GM21360 (cell line): ENCODE data around the gene SEC11C.
"Not testable (repeated sequence)": the region's sequence is repeated elsewhere in the genome, so short reads cannot be mapped to it uniquely, and the experiment has no call there.

Experiments used
- ATAC-seq: cut with Tn5 transposase; IDR thresholded peaks from one replicate; pipeline ENCODE4 v1.9.1; 2021; ENCODE audit warnings: mild to moderate bottlenecking, moderate library complexity; ENCODE audit not compliant: unreplicated experiment

The SEC11C gene

DNA sequence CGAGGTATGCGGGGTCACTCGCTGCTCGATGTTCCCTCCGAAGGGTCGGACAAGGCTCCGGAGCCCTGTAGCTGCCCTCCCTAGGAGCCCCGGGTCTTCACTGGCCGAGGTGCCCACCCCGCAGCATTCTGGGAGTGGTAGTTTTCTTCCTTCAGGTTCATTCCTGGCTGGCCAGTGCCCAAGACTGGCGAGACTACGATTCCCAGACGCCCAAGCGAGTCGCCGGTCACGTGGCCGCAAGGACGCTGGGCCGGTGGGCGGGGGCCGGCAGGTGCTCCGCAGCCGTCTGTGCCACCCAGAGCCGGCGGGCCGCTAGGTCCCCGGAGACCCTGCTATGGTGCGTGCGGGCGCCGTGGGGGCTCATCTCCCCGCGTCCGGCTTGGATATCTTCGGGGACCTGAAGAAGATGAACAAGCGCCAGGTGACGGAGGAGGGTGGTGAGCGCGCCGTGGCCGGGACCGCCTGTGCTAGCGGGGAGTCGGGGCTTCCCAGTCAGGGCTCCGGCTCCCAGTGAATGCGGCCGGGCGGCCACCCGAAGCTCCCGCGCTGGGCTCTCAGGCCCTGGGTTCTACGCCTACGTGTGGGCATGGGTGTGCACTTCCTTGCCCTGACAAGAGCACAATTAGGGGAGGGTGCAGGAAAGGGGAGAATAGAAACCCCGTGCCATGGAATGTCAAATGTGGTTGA, at the start of gene SEC11C:
Gene SEC11C, plus strand, starts transcription at position 270 of the 687 bp plus-strand sequence. Its CDS starts 65 bp downstream, at position 335.
- peak; percentile 70 for ATAC-seq

DNA sequence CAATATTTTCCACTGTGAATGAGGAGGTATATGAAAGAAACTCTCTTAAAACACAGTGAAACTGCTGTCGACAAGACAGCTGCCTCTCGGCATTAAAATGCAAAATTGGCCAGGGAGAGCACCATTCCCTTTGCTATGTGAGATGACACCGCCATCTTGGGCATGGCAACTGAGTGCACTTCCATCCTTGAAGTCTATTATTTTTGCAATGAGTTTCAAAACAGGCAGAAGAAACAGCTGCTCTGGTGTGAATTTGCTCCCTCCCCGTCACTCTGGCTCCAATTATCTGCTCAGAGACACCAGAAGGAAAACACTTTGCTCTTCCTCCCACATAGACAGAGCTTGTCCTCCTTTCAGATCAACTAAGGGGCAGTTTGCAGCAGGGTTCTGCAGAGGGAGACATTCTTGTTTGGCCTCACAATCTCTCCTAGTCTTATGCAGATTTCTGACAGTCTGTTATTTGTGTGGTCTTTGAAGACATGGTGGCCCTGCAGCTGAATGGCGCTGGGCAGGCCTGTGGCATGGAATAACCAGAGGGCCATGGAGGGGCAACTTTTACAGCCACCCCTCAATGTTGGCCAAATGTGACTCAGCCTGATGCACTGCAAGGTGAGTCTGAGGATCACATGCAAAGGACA, 48.6 kb upstream of the SEC11C start:
- no peak for ATAC-seq

DNA sequence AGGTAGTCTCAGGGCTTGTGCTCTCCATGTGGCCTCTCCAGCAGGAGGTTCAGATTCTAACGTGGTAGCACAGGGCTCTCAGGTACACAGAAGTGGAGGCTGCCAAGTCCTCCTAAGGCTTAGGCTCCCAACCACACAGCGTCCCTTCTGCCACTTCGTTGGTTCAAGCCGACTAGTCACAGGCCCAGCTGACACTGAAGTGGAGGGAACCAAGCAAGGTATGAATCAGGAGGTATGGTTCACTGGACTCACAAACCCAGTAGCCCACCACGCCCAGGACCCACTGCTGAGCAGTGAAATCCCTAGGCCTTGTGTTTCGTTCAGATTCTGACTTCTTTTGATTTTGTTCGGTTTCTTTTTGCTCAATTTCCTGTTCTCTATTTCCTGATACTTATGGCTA, 46.0 kb upstream of the SEC11C start:
- ATAC-seq = peak; percentile 63

DNA sequence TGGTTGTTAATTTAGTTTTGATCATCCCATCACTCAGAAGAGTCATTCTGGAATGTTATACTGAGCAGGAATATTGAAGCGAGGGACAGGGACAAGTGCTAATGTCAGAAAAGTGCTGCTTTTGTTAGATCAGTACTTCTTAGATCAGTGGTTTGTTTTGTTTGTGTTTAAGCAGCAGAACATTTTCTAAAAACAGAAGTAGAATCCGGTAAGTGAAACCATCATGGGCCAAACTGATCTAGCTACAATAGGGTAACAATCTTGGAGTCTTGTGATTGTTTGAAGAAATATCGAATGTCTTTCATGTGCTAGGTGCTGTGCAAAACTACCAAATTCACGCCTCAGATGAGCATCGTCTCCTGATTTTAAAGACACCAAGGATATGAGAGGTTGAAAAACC, 45.1 kb upstream of the SEC11C start:
- ATAC-seq = no peak

DNA sequence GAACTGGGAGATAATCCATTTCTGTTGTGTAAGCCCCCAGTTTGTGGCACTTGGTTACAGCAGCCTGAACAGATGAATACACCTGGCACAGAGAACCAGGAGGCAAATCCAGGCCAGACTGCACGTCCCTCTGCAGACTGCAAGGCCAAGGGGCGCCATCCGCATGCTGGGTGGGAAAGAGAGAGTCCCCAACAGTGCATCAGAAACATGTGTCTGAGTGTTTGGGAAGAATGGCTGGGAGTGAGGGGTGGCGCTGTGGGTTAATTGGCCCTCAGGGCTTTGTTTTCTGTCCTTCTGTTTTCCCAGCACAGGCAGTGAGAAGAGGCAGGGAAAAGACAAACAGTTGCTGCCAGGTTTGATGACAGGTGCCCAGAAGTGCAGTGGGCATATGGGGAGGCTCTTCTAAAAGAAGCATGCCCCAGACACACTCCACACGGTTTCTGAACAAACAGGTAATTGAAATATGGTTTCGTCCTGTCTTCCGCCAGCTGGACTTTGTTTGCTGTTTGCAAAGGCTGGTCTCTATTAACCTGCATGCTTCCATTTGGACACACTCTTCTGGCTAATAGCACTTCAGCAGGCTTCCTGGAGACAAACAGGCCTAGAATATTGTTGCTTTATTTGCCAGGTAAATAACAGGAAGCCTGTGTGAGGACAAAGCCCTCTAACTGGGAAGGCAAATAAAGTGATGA, 43.4 kb upstream of the SEC11C start:
- ATAC-seq = no peak

DNA sequence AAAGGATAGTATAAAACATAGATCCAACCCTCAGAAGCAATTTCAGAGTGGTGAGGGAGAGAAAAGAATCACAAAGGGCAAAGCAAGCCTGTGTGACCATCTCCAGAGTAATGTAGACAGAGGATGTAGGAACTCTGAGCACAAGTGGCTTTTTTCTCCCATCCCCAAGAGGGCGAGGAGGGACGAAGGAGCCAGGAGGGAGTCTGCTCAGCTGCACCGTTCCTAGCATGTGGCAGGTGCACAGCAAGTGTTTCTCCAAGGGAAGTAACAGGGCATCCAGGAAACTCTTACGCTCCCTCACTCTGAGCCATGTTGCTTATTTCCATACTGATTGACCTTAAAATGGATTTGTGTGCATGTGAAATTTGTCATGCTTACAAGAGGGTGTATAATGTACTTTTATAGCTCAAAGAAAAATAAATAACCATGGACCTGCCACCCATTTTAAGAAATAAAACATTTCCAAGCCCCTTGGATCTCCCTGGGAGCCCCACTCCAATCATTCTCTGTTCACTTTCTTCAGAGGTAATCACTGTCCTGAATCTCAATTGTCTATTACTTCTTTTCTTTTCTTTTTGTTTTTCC, 37.8 kb upstream of the SEC11C start:
- no peak for ATAC-seq

DNA sequence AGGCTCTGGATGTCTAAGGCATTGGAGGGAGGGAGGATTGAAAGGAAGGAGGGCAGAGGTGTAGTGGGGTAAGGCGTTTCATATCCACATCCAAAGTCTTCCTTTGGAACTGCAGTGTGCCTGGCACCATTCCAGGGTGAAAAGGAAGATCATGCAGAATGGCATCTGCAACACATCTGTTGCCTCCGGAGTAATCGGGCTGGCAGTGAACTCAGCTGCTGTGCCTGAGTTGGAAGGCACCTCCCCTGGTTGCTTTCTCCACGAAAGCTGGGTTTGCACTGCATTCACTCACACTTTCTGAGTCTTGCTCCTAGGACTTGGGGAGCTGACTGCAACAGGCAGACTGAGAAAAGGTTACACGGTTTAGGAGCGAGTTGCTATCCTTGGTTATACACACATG, 30.3 kb upstream of the SEC11C start:
- no peak for ATAC-seq

DNA sequence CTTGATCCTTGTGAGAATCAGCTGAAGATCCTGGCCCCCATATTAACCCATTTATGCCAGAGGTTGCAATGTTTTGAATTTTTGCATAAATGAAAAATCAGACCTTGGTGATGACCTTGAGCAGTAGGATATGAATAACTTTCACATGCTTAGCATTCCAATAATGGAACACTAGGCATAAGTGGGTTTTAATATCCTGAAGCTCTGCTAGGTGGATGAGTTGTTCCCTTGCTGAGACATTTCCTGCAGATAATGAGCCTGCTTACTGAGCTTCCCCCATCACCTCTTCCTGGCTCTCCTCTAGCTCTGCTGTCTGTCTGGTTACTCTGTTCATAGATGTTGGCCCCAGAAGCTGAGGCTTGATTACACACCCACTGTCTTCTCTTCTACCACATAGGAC, 25.5 kb upstream of the SEC11C start:
- ATAC-seq = no peak

DNA sequence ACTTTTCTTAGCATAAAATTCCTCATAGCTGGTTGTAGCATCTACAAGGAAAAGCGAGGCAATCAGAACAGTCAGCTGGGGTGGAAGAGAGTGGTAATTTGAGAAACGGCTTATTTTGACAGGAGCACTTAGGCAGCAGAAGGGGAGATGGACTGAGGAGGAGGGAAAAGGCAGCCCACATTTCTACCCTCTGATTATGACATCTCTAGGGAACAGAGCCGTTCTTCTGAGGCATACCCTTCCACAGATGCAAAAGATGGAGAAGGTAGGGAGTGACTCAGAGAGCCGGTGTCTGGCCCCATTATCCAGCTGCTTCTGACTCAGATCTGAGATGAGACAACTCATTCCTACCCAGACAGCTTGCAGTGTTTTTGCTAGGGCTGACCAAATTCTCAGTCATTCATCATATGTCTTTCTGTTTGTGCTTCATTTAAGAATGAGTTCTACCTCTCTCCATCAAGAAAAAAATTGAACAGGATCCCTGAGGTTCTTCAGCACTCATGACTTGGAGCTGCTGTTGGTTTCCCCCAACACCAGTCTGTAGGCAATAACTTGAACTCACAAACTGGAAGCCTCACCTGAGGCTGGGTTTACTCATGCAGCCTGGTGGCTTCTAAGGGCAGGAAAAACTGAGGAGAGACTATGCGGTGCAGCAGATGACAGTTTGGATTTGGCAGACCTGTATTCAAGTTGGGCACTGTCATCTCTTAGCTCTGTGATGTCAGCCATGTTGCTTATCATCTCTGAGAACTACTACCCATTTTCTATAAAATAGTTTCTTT, 15.9 kb upstream of the SEC11C start:
- no peak for ATAC-seq

DNA sequence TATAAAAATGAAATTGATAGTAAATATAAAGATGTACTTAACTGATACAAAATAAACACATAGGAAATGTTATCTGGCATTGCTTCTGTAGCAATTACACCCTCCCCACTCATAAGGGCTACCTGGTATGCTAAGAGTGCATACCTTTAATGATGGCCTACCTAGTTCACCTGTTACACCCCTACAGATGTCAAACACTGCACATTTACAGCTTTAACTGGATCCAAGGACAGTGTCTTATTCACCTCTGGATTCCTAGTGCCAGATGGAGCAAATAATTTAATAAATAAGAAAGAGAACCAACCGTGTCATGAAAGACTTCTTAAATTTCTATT, 15.3 kb upstream of the SEC11C start:
- no peak for ATAC-seq

DNA sequence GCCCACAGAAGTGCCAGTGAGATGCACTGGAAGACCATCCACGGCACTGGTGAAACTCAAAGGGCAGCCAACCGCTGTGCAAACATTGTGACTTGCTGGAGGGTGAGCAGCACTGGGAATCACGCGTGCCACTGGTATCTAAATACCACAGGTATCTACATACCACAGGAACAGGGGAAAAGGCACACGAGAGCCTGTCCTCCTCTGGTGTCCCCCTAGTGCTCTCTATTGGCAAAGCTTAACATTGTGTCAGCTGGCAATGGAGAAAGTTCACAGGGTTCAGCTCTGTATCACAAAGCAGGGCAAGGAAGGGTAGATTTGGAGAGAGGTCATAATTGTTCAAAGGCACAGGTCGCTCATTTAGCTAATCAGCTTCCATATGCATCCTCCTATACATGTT, 12.6 kb upstream of the SEC11C start:
- ATAC-seq = no peak

DNA sequence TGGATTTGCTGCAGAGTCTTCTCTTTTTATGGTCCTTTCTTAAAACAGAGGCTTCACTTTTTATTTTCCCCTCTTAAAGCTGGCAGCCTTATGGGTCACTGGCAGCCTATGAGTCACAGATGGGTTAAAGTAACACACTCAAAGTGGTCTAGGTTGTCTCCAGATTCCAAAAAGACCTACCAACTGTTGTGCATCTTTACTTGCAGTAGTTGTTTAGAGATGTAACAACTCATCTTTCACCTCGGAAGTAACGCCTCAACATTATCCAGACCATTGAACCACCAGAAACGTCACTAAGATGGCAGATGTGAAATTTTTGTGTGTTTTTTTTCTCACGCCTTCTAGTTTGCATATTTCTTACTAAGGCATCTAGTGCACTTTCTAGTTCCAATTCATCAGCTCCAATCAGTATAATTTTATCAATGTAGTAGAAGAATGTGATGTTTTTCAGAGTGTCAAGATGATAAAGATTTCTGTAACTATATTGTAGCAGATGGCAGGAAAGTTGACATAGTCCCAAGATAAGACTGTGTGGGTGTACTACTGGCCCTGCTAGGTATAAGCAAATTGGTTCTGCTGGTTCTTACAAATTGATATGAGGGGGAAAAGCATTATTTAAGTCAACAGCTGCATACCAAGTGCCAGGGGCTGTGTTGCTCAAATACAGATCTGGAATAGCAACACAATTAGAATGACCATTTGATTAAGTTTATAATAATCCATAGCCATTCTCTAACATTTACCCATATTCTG, 9.6 kb upstream of the SEC11C start:
- no peak for ATAC-seq

DNA sequence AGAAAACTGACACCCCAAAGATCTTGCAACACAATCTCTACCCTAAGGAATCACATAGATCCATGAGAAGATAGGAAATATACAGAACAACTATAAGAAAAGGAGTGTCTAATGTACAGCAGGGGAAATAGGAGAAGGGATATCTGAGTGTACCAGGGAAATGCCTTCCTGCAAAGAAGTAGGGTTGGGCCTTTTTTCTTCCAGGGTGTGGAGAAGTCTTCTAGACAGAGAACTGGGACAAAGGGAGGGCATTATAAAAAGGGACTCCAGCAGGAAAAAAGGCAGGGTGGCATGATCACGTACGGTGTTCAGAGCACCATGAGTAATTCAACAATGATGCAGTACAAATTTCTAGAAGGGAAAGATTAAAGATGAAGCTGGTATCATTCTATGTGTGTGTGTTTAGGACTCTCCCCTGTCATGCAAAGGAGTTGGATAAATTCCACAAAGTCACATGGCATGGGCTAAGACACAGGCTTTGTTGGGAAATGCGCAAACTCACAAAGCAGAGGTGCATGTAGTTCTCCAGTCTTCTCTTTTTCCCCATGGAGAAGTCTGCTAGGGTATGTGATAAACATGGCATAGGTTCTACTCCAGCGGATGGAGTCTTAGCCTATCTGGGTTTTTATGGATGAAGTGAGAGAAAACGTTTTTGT, 6.7 kb upstream of the SEC11C start:
- no peak for ATAC-seq

DNA sequence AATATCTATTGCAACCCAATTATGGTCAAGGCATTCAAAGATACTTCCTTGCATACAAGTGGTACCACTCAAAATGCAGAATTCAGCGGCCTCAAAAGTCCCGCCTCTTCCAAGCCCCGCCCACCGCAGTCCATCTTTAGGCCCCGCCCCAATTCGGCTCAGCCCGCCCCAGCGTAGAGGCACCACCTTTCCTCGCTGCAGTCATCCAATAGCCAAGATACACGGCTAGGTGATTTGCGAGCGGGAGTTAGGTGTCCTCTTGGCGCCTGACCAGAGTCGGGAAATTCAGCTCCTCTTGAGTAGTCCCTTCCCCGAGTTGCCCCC, 431 bp upstream of the SEC11C start:
- ATAC-seq = peak; percentile 69

DNA sequence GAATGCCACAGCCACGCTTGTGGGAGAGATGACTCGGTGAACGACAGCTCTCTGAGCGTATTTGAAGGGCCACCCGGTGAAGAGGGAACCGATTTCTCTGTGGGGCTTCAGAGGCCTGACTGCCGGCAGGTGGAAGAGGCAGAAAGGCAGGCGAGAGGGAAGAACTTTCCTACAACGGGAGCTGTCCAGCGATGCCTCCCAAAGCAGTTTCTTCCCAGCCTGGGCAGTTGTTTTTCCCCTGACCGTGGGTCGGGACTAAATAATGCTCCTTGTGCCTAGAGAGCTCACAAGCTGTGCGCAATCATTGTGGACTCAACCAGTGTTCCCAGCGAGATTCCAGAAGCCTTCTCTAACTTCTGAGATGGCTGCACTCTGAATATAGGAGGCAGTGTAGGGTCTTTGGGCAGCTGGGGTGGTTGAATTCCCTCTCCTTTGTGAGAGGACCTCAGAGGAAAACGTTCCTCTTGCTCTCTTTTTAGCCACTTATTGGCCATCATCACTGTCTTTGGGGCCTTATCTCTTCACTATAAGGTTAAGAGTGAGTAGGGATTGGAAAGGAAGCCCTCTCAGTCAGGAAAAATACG, 710 bp downstream of the SEC11C start:
- ATAC-seq = no peak

DNA sequence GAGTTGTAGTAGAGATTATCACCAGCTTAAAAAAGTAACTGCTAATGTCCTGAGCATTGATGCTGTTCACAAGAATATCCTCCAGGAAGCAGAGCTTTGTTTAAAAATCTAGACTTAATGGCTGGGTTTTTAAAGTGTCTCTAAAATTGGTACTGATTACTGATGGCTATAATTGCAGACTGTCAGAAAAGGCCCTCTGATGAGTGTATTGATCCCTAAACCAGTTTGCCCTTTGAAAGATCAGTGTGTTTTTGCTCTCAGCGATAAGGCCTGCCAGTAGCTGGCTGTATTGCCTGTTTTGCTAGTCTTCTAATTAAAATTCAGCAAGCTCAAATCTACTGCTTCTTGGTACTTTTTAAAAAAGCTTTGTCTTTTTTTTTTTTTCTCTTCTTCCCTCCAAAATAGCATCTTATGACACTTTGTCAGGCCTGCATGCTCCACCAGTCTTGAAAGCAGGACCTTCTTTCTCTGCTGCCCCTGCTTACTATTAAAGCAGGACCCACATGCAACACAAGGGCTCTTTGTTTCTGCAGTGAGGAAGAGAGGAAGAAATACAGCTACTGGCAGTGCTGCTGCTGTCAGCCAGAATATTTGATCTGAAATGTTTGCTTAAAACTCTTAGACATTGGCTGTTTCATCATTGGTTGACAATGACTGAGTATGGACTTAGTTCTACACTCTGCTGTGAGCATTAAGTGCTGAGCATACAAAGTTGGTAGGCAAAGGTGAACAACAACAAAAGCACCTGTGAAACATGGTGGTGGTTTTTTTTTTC, 1.8 kb downstream of the SEC11C start:
- no peak for ATAC-seq

DNA sequence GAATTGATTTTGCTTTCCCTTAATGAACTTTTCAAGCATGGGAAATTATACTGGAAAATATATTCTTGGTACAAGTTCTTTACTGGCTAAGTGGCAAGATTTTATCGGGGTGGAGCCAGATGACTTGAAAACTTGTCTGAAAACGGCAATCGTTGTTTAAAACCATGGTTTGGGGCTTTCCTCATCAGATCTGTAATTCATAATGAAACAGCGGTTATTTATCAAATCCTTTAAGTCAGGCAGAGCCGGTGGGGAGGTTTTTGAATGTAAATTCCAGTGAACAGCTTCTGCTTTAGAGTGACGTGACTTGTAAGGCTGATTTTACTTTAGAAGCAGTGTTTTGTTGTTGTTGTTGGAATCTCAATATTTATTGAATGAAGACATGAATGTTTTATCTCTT, 2.6 kb downstream of the SEC11C start:
- no peak for ATAC-seq

DNA sequence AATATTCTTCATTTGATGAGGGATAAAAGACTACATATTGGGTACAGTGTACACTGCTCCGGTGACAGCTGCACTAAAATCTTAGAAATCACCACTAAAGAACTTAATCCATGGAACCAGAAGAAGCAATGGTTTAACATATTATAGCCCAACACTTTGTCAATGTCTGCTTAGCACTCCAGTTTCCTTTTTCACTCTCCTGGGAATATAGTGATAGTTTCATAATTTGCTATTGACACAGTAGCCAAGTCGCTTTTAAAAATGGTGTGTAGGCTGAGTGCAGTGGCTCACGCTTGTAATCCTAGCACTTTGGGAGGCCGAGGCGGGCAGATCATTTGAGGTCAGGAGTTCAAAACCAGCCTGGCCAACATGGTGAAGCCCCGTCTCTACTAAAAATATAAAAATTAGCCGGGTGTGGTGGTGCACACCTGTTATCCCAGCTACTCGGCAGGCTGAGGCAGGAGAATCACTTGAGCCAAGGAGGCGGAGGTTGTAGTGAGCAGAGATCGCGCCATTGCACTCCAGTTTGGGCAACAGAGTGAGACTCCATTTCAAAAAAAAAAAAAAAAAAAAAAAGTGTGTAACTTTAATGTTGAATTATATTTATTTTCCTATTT, 3.2 kb downstream of the SEC11C start:
- not testable (repeated sequence) for ATAC-seq

DNA sequence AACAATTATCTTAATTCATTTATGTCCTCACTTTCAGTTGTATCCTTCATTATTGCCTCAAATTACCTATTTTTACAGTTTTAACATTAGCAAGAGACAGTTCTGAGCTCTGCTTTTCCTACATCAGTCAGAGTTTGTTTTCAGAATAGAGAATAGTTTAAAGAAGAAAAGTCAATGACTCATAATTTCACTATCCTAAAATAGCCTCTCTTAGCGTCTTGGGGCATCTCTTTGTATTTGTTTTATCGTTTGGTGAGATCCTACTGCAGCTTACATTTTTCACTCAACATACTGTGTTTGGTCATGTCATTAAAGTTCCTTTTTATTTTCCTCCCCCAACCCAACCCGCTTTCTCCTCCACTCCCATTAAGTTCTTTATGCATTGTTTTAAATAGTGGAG, 3.8 kb downstream of the SEC11C start:
- ATAC-seq = no peak
